T-helper 2 cell (primary cell): ENCODE data around the gene POMZP3.
"Not testable (repeated sequence)": the region's sequence is repeated elsewhere in the genome, so short reads cannot be mapped to it uniquely, and the experiment has no call there.

Experiments
- DNase-seq, 5 experiments: peaks; one replicate each; pipeline versions ENCODE4 v3.0.0 to v3.0.0-alpha.2; 2012 to 2022
- total RNA-seq, 2 donors: gene quantifications; one replicate each; lab custom pipeline; 2026; lab: John Stamatoyannopoulos, UW

Gene POMZP3
- 6.6 to 9.0 reads per million in 2 donors for total RNA-seq

- DNase-seq, result peak in 3 of 5 experiments; percentile 17 to 55 (median 19)
Measured at GRCh38 chr7:76626989-76627642, at the start of gene POMZP3. Gene POMZP3 (minus strand): TSS chr7:76627279. CDS start chr7:76626064, 1,215 bp downstream.

GRCh38 chr7:76675783-76676182 is 48.7 kb upstream of the POMZP3 start:
- DNase-seq, result not testable (repeated sequence)

GRCh38 chr7:76673346-76673745 is 46.3 kb upstream of the POMZP3 start:
- not testable (repeated sequence) for DNase-seq

- DNase-seq, result not testable (repeated sequence)
Measured at GRCh38 chr7:76659212-76659611, 32.1 kb upstream of the POMZP3 start.

GRCh38 chr7:76656425-76656824 is 29.3 kb upstream of the POMZP3 start:
- not testable (repeated sequence) for DNase-seq

GRCh38 chr7:76642620-76643019 is 15.5 kb upstream of the POMZP3 start:
- not testable (repeated sequence) for DNase-seq

GRCh38 chr7:76637061-76637691 is 10.1 kb upstream of the POMZP3 start:
- DNase-seq, result peak in 1 of 5 experiments; percentile 3

GRCh38 chr7:76626581-76626980 is 498 bp downstream of the POMZP3 start:
- DNase-seq, result peak in 2 of 5 experiments; percentile 4 to 20

- DNase-seq, result not testable (repeated sequence)
Measured at GRCh38 chr7:76619439-76620190, 7.5 kb downstream of the POMZP3 start.

GRCh38 chr7:76613783-76614182 is 13.3 kb downstream of the POMZP3 start:
- peak in 1 of 5 experiments; percentile 43 for DNase-seq

- DNase-seq, result not testable (repeated sequence)
Measured at GRCh38 chr7:76612232-76612631, 14.8 kb downstream of the POMZP3 start.

GRCh38 chr7:76609864-76610263 is 17.2 kb downstream of the POMZP3 start:
- not testable (repeated sequence) for DNase-seq

- not testable (repeated sequence) for DNase-seq
Measured at GRCh38 chr7:76608469-76608868, 18.6 kb downstream of the POMZP3 start.

- DNase-seq, result peak in 3 of 5 experiments; percentile 21 to 73 (median 27)
Measured at GRCh38 chr7:76606027-76606426, 21.1 kb downstream of the POMZP3 start.

- DNase-seq, result not testable (repeated sequence)
Measured at GRCh38 chr7:76600650-76601049, 26.4 kb downstream of the POMZP3 start.

GRCh38 chr7:76600116-76600482 is 27.0 kb downstream of the POMZP3 start:
- DNase-seq, result not testable (repeated sequence)

- not testable (repeated sequence) for DNase-seq
Measured at GRCh38 chr7:76598590-76599264, 28.4 kb downstream of the POMZP3 start.

- not testable (repeated sequence) for DNase-seq
Measured at GRCh38 chr7:76597288-76597687, 29.8 kb downstream of the POMZP3 start.

- not testable (repeated sequence) for DNase-seq
Measured at GRCh38 chr7:76592694-76593093, 34.4 kb downstream of the POMZP3 start.

- not testable (repeated sequence) for DNase-seq
Measured at GRCh38 chr7:76591602-76592304, 35.3 kb downstream of the POMZP3 start.

GRCh38 chr7:76591033-76591432 is 36.0 kb downstream of the POMZP3 start:
- DNase-seq, result not testable (repeated sequence)

GRCh38 chr7:76588586-76588985 is 38.5 kb downstream of the POMZP3 start:
- not testable (repeated sequence) for DNase-seq
